GM23338 (cell line): Measurements from ENCODE around the gene PHYH. TPM values are rescaled to one million over a fixed set of nuclear protein-coding genes. Genes with fewer than 3 reads are reported as not detected.
"Not testable (repeated sequence)": the region's sequence is repeated elsewhere in the genome, so short reads cannot be mapped to it uniquely, and the experiment has no call there.

ENCODE experiments used
- ATAC-seq: fragments of 200-7000 bp; cut with Tn5 transposase; 3 replicates; pipeline ENCODE4 v1.9.1; 2020
- DNase-seq: peaks from one replicate; pipeline ENCODE4 v3.0.0-alpha.2; 2015; ENCODE audit warnings: low spot score
- H2AFZ ChIP-seq: fragments of 200-600 bp; sonication (generic); 2 replicates; pipeline ENCODE4 v1.8.0; 2016; ENCODE audit warnings: antibody characterized with exemption, mild to moderate bottlenecking, moderate library complexity
- H3F3A ChIP-seq: fragments of 200-600 bp; sonication (generic); replicated peaks from 2 replicates; pipeline ENCODE4 v1.8.0; 2017; ENCODE audit warnings: antibody characterized with exemption, mixed run types, low read depth
- H3K27ac ChIP-seq: fragments of 200-600 bp; sonication (generic); 2 replicates; pipeline ENCODE4 v1.6.1; 2016; ENCODE audit warnings: low read depth
- H3K27me3 ChIP-seq: fragments of 200-600 bp; sonication (generic); 2 replicates; pipeline ENCODE4 v1.8.0; 2016; ENCODE audit warnings: mild to moderate bottlenecking, mixed run types, moderate library complexity; ENCODE audit not compliant: insufficient read depth
- H3K36me3 ChIP-seq: fragments of 200-600 bp; sonication (generic); 2 replicates; pipeline ENCODE4 v1.8.0; 2016; ENCODE audit warnings: mild to moderate bottlenecking; ENCODE audit not compliant: insufficient read depth
- H3K4me1 ChIP-seq: fragments of 200-600 bp; sonication (generic); 2 replicates; pipeline ENCODE4 v1.8.0; 2016; ENCODE audit warnings: mild to moderate bottlenecking, moderate library complexity; ENCODE audit not compliant: insufficient read depth
- H3K4me2 ChIP-seq: fragments of 200-600 bp; sonication (generic); 2 replicates; pipeline ENCODE4 v1.7.1; 2017; ENCODE audit warnings: mixed run types
- H3K4me3 ChIP-seq: fragments of 200-600 bp; sonication (generic); 2 replicates; pipeline ENCODE4 v1.6.1; 2016; ENCODE audit warnings: mixed run types
- H3K79me2 ChIP-seq: fragments of 200-600 bp; sonication (generic); replicated peaks from 2 replicates; pipeline ENCODE4 v1.8.0; 2017; ENCODE audit warnings: mild to moderate bottlenecking; ENCODE audit not compliant: insufficient read depth
- H3K9me2 ChIP-seq: fragments of 200-600 bp; sonication (generic); 2 replicates; pipeline ENCODE4 v1.8.0; 2017; ENCODE audit not compliant: insufficient read depth
- H4K20me1 ChIP-seq: fragments of 200-600 bp; sonication (generic); replicated peaks from 2 replicates; pipeline ENCODE4 v1.8.0; 2017; ENCODE audit warnings: mild to moderate bottlenecking; ENCODE audit not compliant: insufficient read depth
- H3K27ac Mint-ChIP-seq: 2 replicates; pipeline ENCODE4 v1.8.0; 2020; ENCODE audit warnings: inconsistent platforms, mild to moderate bottlenecking, moderate library complexity, mixed read lengths
- H3K27me3 Mint-ChIP-seq: 3 replicates; pipeline ENCODE4 v1.8.0; 2022; ENCODE audit warnings: low read depth, mild to moderate bottlenecking, moderate library complexity, mixed read lengths, inconsistent platforms; ENCODE audit not compliant: insufficient read depth, poor library complexity
- H3K36me3 Mint-ChIP-seq: 3 replicates; pipeline ENCODE4 v1.8.0; 2021; ENCODE audit warnings: low read depth, mild to moderate bottlenecking, inconsistent platforms, moderate library complexity, mixed read lengths
- H3K4me1 Mint-ChIP-seq: 3 replicates; pipeline ENCODE4 v1.8.0; 2020; ENCODE audit warnings: mild to moderate bottlenecking, inconsistent platforms, mixed read lengths
- H3K4me3 Mint-ChIP-seq: 3 replicates; pipeline ENCODE4 v1.8.0; 2021; ENCODE audit warnings: moderate library complexity, mild to moderate bottlenecking, inconsistent platforms, mixed read lengths
- H3K9me3 Mint-ChIP-seq: 3 replicates; pipeline ENCODE4 v1.8.0; 2020; ENCODE audit warnings: moderate library complexity, mild to moderate bottlenecking, inconsistent platforms, mixed read lengths
- CREB1 ChIP-seq: fragments of 250-450 bp; sonication (Bioruptor Pico); IDR thresholded peaks from 2 replicates; pipeline ENCODE4 v1.5.0; 2020; ENCODE audit warnings: low read depth, mild to moderate bottlenecking, moderate library complexity
- CTCF ChIP-seq, 2 experiments: fragments of 200-600 bp in 1 of 2; sonication (generic) in 1 of 2; conservative IDR thresholded peaks; 2 replicates each; pipeline versions ENCODE4 v1.5.1 to v1.6.1; 2016 to 2017; ENCODE audit warnings: antibody characterized with exemption in 2 of 2, low read depth in 2 of 2, mild to moderate bottlenecking in 2 of 2, moderate library complexity in 1 of 2
- ETS1 ChIP-seq: IDR thresholded peaks from 2 replicates; pipeline ENCODE4 v1.6.1; 2016; ENCODE audit warnings: antibody characterized with exemption
- EZH2 ChIP-seq: fragments of 200-600 bp; sonication (generic); IDR thresholded peaks from one replicate; pipeline ENCODE4 v1.8.0; 2017; ENCODE audit warnings: antibody characterized with exemption, mild to moderate bottlenecking, low read depth; ENCODE audit not compliant: unreplicated experiment
- EZH2phosphoT487 ChIP-seq: fragments of 200-600 bp; sonication (generic); IDR thresholded peaks from one replicate; pipeline ENCODE4 v1.8.1; 2018; ENCODE audit warnings: antibody characterized with exemption; ENCODE audit not compliant: unreplicated experiment
- JUNB ChIP-seq: IDR thresholded peaks from one replicate; pipeline ENCODE4 v1.6.1; 2016; ENCODE audit warnings: antibody characterized with exemption; ENCODE audit not compliant: unreplicated experiment
- NANOG ChIP-seq: IDR thresholded peaks from 2 replicates; pipeline ENCODE4 v1.6.1; 2016; ENCODE audit warnings: antibody characterized with exemption, borderline replicate concordance
- POLR2AphosphoS5 ChIP-seq: IDR thresholded peaks from 2 replicates; pipeline ENCODE4 v1.6.1; 2016; ENCODE audit warnings: antibody characterized with exemption, low read depth
- REST ChIP-seq: IDR thresholded peaks from one replicate; pipeline ENCODE4 v1.6.1; 2018; ENCODE audit warnings: antibody characterized with exemption; ENCODE audit not compliant: unreplicated experiment
- STAT1 ChIP-seq: IDR thresholded peaks from one replicate; pipeline ENCODE4 v1.6.1; 2016; ENCODE audit warnings: antibody characterized with exemption; ENCODE audit not compliant: unreplicated experiment
- ZNF114 ChIP-seq: fragments of 250-450 bp; sonication (Bioruptor Pico); IDR thresholded peaks from 2 replicates; pipeline ENCODE4 v1.5.0; 2020; ENCODE audit warnings: mild to moderate bottlenecking, moderate library complexity
- ZNF331 ChIP-seq: fragments of 250-450 bp; sonication (Bioruptor Pico); IDR thresholded peaks from 2 replicates; pipeline ENCODE4 v1.5.0; 2020; ENCODE audit warnings: low read depth, mild to moderate bottlenecking, moderate library complexity
- polyA plus RNA-seq: library from polyadenylated mRNA; unstranded; fragments of >200 nt; fragmentation: Nextera tagmentation; extraction: Ambion mirVana; gene quantifications from 2 replicates; pipeline ENCODE4 v1.2.1, GENCODE V29; 2016
- total RNA-seq: library from RNA; depleted of rRNA; stranded (reverse); fragments of >200 nt; shearing (Covaris generic); gene quantifications from 2 replicates; pipeline ENCODE4 v1.2.3, GENCODE V29; 2014

The PHYH gene
- total and polyA plus RNA-seq, 2 experiments from 2014 or later = 10.9 to 29.8 TPM

- no peak for TF ChIP-seq CTCF (conservative IDR thresholded peaks at IDR 0.05; ENCODE audit: low read depth in 2 of 2)
- no peak for TF ChIP-seq ZNF114 (CRISPR knock-in tag)
- TF ChIP-seq REST = no peak
- TF ChIP-seq NANOG = no peak
- no peak for TF ChIP-seq EZH2
- TF ChIP-seq EZH2phosphoT487 = no peak
- TF ChIP-seq JUNB = no peak
- no peak for TF ChIP-seq ZNF331 (CRISPR knock-in tag)
- no peak for TF ChIP-seq STAT1
- TF ChIP-seq POLR2AphosphoS5 = no peak
- TF ChIP-seq CREB1 (CRISPR knock-in tag) = no peak
- TF ChIP-seq ETS1 = no peak
These were observed 52.6 kb downstream of the PHYH start (continued) for GRCh38 chr10:13247246-13247645.

GRCh38 chr10:13242260-13242659, 57.6 kb downstream of the PHYH start:
- H3K36me3 Mint-ChIP-seq, H3K27me3 ChIP-seq, H2AFZ ChIP-seq, H3K27ac ChIP-seq, ATAC-seq, H3K27me3 Mint-ChIP-seq, H3K36me3 ChIP-seq, H3K9me3 Mint-ChIP-seq, H3K4me3 Mint-ChIP-seq, H3K27ac Mint-ChIP-seq, H3F3A ChIP-seq, H3K4me1 Mint-ChIP-seq, H3K4me3 ChIP-seq, H3K4me1 ChIP-seq, H3K9me2 ChIP-seq, DNase-seq, H4K20me1 ChIP-seq, H3K4me2 ChIP-seq, H3K79me2 ChIP-seq: not testable (repeated sequence)
